NCI-H1417 treated with DMSO at 0.1 percent for 48 hours (cell line): ENCODE results near the gene NATD1.

Source experiments
- DNase-seq: peaks from one replicate; lab custom pipeline; 2025; lab: John Stamatoyannopoulos, UW

The NATD1 gene, protein sequence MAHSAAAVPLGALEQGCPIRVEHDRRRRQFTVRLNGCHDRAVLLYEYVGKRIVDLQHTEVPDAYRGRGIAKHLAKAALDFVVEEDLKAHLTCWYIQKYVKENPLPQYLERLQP

GRCh38 chr17:21252796-21253645 lies at the start of gene NATD1:
TSS of gene NATD1 (minus strand) at chr17:21253410. CDS start at chr17:21253264, 146 bp downstream.
- no peak for DNase-seq

GRCh38 chr17:21301593-21302550 lies 48.7 kb upstream of the NATD1 start:
- no peak for DNase-seq

GRCh38 chr17:21300601-21301571 lies 47.7 kb upstream of the NATD1 start:
- DNase-seq: no peak

GRCh38 chr17:21299981-21300600 lies 46.9 kb upstream of the NATD1 start:
- DNase-seq: no peak

DNA sequence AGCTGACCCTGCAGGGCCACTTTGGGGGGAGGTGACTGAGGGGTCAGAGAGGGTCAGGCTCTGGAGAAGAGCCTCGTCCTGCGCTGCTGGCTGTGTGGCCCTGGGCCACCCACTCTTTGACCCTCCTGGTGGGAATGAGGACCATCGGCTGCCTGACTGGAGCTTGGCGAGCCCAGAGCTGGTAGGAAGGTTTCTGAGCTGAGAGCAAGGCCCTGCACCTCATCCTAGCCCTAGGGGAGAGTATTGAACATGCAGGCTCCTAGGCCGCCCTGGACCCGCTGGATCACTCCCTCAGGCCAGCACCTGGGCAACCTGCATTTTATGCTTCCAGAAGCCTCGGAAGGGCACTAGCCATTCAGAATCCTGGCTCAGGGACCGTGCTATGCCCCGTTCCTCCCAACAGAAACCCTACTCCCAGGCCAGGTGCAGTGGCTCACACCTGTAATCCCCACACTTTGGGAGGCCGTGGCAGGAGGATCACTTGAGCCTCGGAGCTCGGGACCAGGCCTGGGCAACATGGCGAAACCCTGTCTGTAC lies 45.8 kb upstream of the NATD1 start:
- no peak for DNase-seq

- no peak for DNase-seq
Measured at GRCh38 chr17:21298056-21298982, 45.1 kb upstream of the NATD1 start.

DNA sequence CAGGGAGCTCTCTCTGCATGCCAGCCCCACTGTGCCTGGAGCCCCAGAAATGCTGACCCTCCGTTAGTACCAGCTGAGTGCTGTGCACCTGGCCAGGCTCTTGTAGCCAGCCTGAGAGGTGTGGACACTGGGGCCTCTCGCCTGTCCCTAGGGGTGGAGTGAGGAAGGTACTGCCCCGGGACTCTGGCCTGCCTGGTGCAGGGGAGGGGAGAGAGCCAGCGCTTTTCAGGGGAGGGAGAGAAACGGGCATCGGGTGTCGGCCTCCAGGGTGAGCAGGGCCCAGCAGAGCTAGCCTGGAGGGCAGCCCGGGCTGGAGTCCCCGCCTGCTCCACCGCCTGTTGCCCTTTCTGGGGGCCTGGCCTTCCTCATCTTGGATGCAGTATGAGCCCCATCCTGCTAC lies 44.4 kb upstream of the NATD1 start:
- DNase-seq: no peak

DNA sequence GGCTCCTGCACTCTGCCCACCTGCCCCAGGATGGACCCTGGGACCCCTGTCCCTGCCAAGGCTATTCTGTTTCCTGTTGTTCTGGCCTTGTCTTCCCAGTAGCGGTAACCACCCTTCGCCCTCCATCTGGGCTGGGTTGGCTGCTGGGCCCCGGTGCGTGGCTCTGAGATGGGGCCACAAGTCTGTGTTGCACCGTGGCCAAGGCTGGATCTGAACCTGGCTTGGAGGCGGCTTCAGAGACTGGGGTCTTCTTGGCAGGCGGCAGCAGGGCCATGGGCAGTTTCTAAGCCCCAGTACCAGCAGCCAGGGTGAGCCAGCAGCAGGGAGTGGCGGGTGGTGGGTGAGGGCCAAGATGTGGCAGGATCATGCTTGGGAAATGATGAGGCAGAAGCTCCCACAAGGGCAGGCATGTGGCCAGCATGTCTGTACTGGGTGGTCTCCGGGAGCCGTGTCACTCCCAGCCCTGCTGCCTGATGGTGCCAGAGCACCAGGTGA lies 43.9 kb upstream of the NATD1 start:
- no peak for DNase-seq

DNA sequence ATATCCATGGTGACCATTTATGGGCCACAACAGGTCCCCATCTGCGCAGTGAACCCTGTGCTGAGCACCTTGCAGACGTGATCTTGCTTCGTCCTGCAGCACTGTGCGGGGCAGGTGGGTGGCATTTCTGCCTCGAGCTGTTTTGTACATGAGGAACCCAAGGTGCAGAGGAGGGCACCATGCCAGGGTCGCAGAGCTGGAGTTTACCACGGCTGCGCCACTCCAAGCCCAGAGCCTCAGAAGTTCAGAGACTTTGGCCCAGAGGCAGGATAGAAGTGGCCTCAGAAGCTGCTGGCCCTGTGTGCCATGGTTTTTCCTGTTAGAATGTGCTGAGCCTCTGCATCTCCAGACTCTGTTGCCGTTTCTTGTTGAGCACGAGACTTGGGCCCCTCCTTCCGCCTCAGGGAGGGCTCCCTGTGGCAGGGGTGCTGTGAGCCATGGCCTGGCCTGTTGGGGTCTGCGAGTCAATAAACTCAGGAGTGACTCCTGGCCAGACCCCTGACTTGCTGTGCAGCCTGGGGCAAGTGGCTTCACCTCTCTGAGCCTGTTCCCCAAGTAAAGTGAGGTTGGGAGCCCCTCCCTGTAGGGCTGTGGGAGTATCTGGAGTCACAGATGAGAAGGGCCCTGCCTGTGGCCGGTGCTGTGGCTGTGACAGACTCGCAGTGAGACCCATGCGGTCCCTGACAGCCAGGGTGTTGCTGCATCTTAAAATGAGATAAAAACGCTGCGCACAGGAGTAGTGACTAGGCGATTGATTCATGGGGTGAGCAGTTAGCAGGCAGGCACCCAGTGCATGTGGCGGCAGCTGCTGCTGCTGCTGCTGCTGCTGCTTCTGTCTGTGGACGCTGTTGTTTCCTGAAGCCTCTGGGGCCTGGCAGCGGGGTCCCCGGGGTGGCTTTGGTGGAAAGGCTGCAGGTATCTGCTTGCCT lies 43.2 kb upstream of the NATD1 start:
- DNase-seq: no peak

DNA sequence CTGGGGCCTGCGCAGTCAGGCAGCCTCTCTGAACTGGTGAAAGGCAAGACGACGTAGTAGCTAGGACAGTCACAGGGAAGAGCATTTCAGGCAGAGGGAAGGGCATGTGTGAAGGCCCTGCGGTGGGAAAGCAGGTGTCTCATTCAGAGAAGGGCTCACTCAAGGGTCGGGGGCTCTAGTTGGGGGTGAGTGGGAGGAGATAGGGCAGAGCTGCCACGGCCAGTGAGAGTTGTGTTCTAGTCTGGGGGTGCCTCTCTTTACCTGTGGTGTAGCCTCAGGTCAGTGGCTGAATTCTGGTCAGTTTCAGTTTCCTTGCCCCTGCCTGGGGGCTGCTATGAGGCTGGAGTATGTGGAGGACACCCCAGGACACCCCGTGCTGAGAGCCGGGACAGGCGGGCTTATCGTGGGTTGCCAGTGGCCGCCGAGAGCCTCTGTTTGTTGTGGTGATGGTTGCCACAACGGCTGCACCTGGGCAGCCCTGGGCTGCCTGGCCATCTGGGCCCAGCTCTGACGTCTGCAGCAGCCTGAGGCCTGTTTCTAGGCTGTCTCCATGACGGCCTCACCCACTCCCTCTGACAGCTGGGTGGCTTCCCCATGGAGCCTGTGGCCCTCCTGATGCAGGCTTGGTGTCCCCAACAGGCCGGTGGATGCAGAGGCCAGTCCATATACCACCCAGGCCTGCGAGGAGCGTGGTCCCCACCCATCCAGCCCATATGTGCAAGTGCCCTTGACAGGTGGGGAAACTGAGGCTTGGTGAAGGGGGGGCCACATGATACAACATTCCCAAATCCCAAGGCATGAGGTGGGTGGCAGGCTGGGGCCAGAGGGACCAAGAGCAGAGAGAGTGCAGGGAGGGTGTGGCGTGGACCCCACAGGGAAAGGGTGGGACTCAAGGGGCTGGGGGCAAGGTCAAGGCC lies 42.1 kb upstream of the NATD1 start:
- DNase-seq: no peak

DNA sequence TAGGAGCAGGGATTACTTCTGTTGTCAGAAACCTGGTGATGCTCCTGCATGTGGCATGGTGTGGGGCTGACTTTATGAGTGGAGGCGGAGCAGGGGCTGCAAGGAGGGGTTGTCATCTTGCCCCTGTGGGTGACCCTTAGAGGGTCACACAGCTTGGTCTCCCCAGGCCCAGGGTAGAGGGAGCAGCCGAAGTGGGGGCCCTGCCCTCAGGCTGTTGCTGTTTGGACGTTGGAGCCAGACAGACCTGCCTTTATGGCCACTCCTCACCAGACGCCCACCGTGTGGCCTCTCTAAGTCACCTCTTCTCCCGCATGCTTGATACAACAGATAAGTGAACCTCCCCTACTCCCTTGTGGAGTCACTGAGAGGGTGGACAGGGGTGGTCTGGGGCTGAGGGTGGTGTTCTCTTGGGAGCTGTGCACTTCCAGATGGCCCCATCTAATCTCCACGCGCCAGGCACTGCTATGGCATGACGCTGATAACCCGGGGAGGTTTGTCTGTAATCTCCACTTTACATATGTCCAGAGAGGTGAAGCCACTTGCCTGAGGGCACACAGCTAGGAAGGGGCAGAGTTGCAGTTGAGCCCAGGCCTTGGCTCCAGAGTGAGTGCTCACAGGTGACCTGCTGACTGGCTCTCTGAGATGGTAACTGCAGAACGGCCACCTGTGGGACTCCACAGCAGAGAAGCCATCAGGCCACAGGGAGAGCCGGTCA lies 41.3 kb upstream of the NATD1 start:
- DNase-seq: no peak

DNA sequence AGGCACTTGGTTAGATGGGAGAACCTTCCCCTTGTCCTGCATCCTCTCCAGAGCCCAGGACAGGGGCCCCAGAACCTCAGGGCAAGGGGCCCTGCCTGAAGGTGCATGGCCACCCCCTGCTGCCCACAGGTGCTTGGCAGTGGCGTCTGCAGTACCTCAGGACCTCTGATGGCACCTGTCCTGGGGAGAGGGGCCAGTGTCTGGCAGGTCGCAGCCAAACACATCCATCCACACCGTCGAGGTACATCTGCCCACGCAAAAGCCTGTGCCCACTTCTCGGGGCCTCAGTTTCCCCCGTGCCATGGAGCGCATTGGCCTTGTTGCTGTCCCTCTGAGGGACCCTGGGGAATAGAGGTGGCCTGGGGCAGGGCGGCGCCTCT lies 40.6 kb upstream of the NATD1 start:
- no peak for DNase-seq

- DNase-seq: no peak
Measured at GRCh38 chr17:21292867-21293830, 39.9 kb upstream of the NATD1 start.

DNA sequence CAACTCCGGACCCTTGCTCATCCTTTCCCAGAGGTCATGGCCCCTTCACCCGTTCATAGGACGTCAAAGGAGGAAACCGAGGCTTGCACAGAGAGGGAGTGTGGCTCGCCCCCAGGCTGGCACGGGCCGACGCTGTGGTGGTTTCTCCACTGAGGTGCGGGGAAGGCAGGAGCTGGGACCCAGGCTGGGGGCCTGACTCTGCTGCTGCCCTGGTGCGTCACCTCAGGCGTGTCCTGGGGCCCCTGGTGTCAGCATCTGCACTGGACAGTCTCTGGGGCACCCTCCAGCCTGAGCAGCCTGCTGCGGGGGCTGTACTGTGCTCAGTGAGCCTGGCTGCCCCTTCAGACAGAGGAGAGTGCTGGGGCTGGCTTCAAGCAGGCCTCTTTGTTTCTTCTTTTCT lies 38.7 kb upstream of the NATD1 start:
- DNase-seq: no peak

- no peak for DNase-seq
Measured at GRCh38 chr17:21291357-21291756, 38.1 kb upstream of the NATD1 start.
